GM19193 (cell line): ENCODE data around the gene TEX51.

ENCODE experiments used
- POLR2A ChIP-seq: IDR thresholded peaks from 4 replicates; pipeline ENCODE4 v1.6.1; 2011; ENCODE audit not compliant: insufficient read depth, insufficient read length; ENCODE audit errors: extremely low read depth

TEX51 gene

GRCh38 chr2:126936219-126936723, 37.6 kb downstream of the TEX51 start:
- no peak for TF ChIP-seq POLR2A

GRCh38 chr2:126940331-126940730, 41.6 kb downstream of the TEX51 start:
- TF ChIP-seq POLR2A, result no peak

- no peak for TF ChIP-seq POLR2A
Measured at GRCh38 chr2:126942427-126943203, 43.9 kb downstream of the TEX51 start.

GRCh38 chr2:126943612-126944348, 45.1 kb downstream of the TEX51 start:
- TF ChIP-seq POLR2A, result no peak

- no peak for TF ChIP-seq POLR2A
Measured at GRCh38 chr2:126945118-126945517, 46.4 kb downstream of the TEX51 start.

GRCh38 chr2:126946318-126947102, 47.8 kb downstream of the TEX51 start:
- TF ChIP-seq POLR2A, result no peak

- no peak for TF ChIP-seq POLR2A
Measured at GRCh38 chr2:126947103-126947429, 48.4 kb downstream of the TEX51 start.

- no peak for TF ChIP-seq POLR2A
Measured at GRCh38 chr2:126949775-126950174, 51.1 kb downstream of the TEX51 start.

GRCh38 chr2:126950504-126950903, 51.8 kb downstream of the TEX51 start:
- no peak for TF ChIP-seq POLR2A
